ENCODE measurements around the gene USP48. TPM values are rescaled to one million over a fixed set of nuclear protein-coding genes. Genes with fewer than 3 reads are reported as not detected.

The USP48 gene
- total RNA-seq, 2 experiments from 2014 or later: 72.1 to 72.4 TPM

DNA sequence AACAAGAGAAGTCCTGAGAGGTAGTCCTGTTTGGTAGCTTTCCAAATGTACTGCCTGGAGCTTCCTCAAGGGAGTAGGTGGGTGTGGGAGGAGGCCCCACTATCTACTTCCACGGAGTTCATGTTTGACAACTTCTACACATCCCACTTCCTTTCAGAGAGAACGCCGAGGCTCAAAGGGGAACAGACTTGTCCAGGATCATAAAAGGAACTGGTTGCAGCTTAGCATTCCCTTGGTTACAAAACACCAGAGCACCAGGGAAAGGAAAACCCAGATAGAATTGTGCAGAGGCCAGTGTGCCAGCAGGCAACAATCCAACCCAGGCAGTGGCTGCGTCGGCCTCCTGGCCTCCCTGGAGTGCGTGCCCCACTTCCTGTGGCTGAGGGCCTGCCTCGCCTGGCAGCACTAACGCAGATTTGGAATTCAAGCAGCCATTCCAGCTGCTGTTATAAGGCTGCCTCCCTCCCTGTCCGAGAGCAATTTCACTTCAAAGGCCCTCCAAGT lies 109.6 kb downstream of the USP48 start:
- ChIA-PET POLR2A (interaction anchor here (0.7 to 1.7 kb wide), 4 partner anchors 9 to 51 kb away, joined by 3 to 5 read pairs (median 4); no protein-coding TSS in a partner anchor), CTCF (interaction anchor here (0.9 to 1.0 kb wide), 2 partner anchors 10 to 11 kb away, joined by 3 read pairs; no protein-coding TSS in a partner anchor)
- Mint-ChIP-seq H3K36me3 (ENCODE audit: low read depth) (no peaks in the 10 kb centered on the region), H3K27me3 (peaks cover under 1% of the 10 kb centered on the region), H3K4me1 (ENCODE audit: low read depth) (peaks cover 9% of the 10 kb centered on the region), H3K4me3 (no peak overlapping the region), H3K27ac (no peak overlapping the region), H3K9me3 (no peaks in the 10 kb centered on the region)
- TF ChIP-seq, protein P1, sequence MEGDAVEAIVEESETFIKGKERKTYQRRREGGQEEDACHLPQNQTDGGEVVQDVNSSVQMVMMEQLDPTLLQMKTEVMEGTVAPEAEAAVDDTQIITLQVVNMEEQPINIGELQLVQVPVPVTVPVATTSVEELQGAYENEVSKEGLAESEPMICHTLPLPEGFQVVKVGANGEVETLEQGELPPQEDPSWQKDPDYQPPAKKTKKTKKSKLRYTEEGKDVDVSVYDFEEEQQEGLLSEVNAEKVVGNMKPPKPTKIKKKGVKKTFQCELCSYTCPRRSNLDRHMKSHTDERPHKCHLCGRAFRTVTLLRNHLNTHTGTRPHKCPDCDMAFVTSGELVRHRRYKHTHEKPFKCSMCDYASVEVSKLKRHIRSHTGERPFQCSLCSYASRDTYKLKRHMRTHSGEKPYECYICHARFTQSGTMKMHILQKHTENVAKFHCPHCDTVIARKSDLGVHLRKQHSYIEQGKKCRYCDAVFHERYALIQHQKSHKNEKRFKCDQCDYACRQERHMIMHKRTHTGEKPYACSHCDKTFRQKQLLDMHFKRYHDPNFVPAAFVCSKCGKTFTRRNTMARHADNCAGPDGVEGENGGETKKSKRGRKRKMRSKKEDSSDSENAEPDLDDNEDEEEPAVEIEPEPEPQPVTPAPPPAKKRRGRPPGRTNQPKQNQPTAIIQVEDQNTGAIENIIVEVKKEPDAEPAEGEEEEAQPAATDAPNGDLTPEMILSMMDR (IDR thresholded peaks at IDR 0.05): no peak
- DNase-seq (no peak), ATAC-seq (no peak)
- intact Hi-C loops (cut with micrococcal nuclease): no loop called here

DNA sequence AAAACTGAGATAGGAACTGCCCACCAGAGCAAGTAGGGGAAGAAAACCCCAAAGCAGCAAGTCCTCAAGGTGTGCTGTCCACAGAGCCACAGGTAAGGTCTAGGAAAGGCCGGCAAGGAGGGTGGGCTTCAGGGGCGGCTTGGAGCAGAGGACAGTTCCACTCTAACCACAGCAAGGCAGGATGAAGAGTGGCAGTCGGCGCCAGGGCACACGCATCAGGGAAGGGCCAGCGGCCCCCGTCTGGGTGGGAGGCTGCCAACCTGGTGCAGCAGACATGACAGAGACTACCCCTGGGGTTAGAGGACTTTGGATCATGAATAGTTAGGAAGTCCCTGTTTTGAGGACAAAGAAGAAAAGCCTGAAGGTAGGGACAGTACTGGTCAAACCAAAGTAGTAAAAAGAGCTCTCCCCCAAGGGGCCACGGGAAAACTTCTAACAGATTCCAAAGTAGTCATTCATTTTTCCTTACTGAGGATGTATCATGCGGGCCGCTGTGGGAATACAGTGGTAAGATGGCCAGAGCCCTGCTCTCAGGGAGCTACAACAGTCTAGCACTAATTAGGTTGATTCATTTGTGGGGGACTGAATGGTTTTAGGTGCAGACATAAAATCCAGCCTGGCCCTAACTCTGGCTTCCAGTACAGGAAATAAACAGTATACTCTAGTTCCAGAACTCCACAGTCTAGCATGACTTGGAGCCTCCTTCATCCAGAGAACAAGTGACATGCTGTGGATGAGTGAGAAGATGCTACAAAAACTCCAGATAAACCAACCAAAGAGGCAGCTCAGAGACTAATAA lies 110.3 kb downstream of the USP48 start:
- Mint-ChIP-seq H3K27me3 (peaks cover 6% of the 10 kb centered on the region), H3K4me3 (no peak overlapping the region), H3K4me1 (ENCODE audit: low read depth) (peaks cover 12% of the 10 kb centered on the region), H3K9me3 (no peaks in the 10 kb centered on the region), H3K36me3 (ENCODE audit: low read depth) (no peaks in the 10 kb centered on the region), H3K27ac (no peak overlapping the region)
- intact Hi-C loops (cut with micrococcal nuclease): no loop called here
- TF ChIP-seq, protein P1 (IDR thresholded peaks at IDR 0.05): no peak
- ChIA-PET POLR2A (interaction anchor here (0.7 to 1.7 kb wide), 5 partner anchors 8 to 90 kb away, joined by 3 to 5 read pairs (median 4); no protein-coding TSS in a partner anchor), CTCF (interaction anchor here (0.9 to 1.0 kb wide), 2 partner anchors 10 to 12 kb away, joined by 3 read pairs; no protein-coding TSS in a partner anchor)
- no peak for ATAC-seq
- DNase-seq: no peak

DNA sequence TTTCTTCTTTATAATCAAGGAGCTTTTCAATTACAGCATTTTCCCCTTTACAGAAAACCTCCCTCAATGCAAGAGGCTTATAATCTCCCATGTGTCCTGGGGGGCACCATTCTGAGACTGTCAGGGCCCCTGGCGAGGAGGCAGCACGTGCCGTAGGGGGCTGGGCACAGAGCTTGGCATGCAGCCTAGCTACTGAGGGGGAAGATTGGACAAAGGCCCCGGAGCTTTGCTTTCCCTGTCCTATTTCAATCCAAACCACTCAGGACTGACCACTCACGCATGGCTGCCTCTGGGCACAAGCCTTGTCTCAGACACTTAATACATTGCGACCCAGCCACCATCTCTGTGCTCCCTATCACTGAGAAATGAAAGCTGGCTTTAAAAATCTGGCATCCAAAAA lies 111.0 kb downstream of the USP48 start:
- TF ChIP-seq, protein P1 (IDR thresholded peaks at IDR 0.05): no peak
- Mint-ChIP-seq H3K9me3 (no peaks in the 10 kb centered on the region), H3K36me3 (ENCODE audit: low read depth) (no peaks in the 10 kb centered on the region), H3K27me3 (peaks cover 12% of the 10 kb centered on the region), H3K27ac (no peak overlapping the region), H3K4me1 (ENCODE audit: low read depth) (peaks cover 13% of the 10 kb centered on the region), H3K4me3 (no peak overlapping the region)
- ChIA-PET POLR2A (interaction anchor here (0.6 to 1.2 kb wide), 3 partner anchors 14 to 515 kb away, joined by 3 to 5 read pairs (median 4); no protein-coding TSS in a partner anchor), CTCF (no interaction called here)
- DNase-seq (no peak), ATAC-seq (no peak)
- intact Hi-C loops (cut with micrococcal nuclease): no loop called here

DNA sequence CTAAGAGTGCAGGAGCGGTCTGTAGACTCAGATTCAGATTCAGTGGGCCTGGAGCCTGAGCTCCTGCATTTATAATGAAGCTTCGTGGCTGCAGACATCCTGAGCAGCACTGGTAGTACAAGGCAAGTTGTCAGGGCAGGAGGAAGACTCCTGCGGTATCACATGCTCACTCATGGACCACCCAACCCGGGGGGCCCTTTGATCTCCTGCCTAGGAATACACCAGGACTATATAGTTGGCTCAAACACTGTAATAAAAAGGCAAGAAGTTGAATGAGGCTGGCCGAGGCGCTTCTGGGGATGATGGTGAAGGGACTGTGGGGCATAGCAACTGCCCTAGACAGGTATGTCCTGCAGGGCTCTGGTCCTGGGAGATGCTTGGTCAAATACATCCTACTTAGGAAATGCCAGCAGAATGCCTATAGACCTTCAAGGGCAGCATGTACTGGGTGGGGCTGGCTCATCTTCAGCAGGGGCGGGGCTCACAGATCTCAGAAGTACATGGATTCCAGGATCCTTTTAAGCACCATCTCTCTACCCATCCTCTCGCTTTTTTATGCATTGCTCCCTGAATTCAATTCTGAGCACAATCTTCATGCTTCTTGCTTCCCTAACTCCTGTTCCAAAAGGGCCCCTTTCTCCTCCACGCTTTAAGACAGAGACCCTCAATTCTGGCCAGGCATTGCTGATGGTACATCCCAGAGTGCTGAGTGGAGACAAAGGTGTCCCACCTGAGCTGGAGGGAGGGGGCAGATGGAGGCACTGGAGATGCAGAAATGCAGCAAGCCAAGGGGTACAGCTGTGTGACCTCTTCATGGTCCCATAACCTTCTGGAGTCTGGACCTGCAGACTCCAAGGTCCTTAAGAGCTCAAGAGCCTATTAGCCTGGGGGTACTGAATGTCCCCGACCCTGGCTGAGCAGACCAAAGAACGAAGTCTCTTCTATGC lies 111.7 kb downstream of the USP48 start:
- no peaks in the 10 kb centered on the region for H3K36me3 Mint-ChIP-seq (ENCODE audit: low read depth)
- H3K27ac Mint-ChIP-seq: no peak overlapping the region
- DNase-seq (no peak), ATAC-seq (no peak)
- TF ChIP-seq, protein P1 (IDR thresholded peaks at IDR 0.05): no peak
- CTCF ChIA-PET: no interaction called here
- intact Hi-C loops (cut with micrococcal nuclease): no loop called here
- peaks cover 18% of the 10 kb centered on the region for H3K4me1 Mint-ChIP-seq (ENCODE audit: low read depth)
- peaks cover 16% of the 10 kb centered on the region for H3K27me3 Mint-ChIP-seq
- POLR2A ChIA-PET: interaction anchor here (0.6 to 1.2 kb wide), 3 partner anchors 15 to 514 kb away, joined by 3 to 5 read pairs (median 4); no protein-coding TSS in a partner anchor
- H3K4me3 Mint-ChIP-seq: no peak overlapping the region
- no peaks in the 10 kb centered on the region for H3K9me3 Mint-ChIP-seq
